ENCODE measurements around the gene IFNAR1. TPM values are rescaled to one million over a fixed set of nuclear protein-coding genes. Genes with fewer than 3 reads are reported as not detected.
"Not testable (repeated sequence)": the region's sequence is repeated elsewhere in the genome, so short reads cannot be mapped to it uniquely, and the experiment has no call there.

IFNAR1 gene
- total RNA-seq, 1 experiment from 2014 or later: 16.2 TPM

DNA sequence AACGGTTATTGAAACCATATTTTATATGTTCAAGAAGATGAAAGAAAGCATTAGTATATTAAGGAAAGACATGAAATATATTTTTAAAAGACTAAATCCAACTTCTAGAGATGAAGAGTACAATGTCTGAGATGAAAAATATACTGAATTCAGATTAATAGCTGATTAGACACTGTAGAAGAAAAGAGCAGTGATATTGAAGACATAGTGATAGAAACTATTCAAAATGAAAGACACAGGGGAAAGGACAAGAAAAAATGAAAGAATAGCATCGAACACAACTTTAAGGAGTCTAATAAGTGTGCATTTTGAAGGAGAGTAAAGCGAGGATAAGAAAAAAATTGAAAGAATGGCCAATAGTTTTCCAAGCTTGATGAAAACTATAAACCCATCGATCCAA, 11.2 kb upstream of the IFNAR1 start:
- H3K27ac ChIP-seq: no peak overlapping the region
- no peaks in the 10 kb centered on the region for H3K9me3 ChIP-seq (replicated peaks)
- H3K27me3 ChIP-seq (replicated peaks): peaks cover 14% of the 10 kb centered on the region
- no peaks in the 10 kb centered on the region for H3K36me3 ChIP-seq
- H3K4me1 ChIP-seq (replicated peaks): no peaks in the 10 kb centered on the region
- DNase-seq (ENCODE audit: low read depth in 1 of 2, low spot score in 2 of 2): no peak
- H3K4me3 ChIP-seq: no peak overlapping the region

DNA sequence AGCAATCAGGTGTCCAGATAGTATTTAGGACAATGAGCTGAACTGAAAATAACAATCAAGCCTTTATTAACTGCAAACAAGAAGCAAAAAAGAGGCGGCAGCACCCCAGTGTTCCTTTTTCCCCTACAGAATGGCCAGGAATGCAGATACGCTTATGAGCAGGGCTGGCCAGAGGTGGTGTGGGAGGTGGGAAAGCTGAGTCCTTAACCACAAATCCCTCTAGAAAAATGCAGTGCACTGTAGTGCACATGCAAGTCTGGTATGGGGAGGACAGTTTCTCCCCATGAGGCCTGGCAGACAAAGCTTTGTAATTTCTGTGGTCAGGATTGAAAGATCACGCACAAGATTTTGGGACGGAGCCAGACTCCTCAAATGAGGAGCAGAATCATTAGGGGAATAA, 10.7 kb upstream of the IFNAR1 start:
- peaks cover 14% of the 10 kb centered on the region for H3K27me3 ChIP-seq (replicated peaks)
- no peak for DNase-seq (ENCODE audit: low read depth in 1 of 2, low spot score in 2 of 2)
- H3K4me3 ChIP-seq: no peak overlapping the region
- H3K4me1 ChIP-seq (replicated peaks): no peaks in the 10 kb centered on the region
- no peak overlapping the region for H3K27ac ChIP-seq
- no peaks in the 10 kb centered on the region for H3K36me3 ChIP-seq
- H3K9me3 ChIP-seq (replicated peaks): no peaks in the 10 kb centered on the region

DNA sequence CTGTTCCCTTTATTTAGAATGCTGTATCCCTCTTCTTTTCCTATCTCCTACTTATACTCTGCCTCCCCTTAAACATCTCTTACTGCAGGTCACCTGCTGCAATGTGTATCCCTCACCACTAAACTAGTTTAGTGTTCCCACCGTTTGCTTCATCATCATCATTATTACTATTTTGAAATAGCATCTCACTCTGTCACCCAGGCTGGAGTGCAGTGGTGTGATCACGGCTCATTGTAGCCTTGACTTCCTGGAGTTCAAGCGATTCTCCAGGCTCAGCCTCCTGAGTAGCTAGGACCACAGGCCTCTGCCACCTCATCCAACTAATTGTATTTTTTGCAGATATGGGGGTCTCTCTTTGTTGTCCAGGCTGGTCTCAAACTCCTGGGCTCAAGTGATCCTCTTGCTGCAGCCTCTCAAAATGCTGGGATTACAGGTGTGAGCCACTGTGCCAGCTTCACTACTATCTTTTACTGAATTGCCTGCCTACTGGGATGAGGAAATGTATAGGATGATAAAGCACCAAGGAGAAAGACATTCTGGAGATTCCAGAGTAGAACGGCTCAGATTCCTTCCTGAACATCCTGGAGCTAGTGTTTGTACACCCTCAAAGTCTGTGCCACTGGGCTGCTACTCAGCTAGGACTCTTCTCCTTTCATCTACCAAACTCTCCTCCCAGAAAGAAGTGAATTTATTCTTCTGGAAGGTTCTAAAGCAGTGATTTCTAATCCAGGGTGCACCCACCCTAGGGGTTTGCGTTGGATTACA, 8.6 kb upstream of the IFNAR1 start:
- Histone ChIP-seq H3K27me3 (replicated peaks) (peaks cover 14% of the 10 kb centered on the region), H3K27ac (no peak overlapping the region), H3K36me3 (no peaks in the 10 kb centered on the region), H3K4me3 (no peak overlapping the region), H3K9me3 (replicated peaks) (no peaks in the 10 kb centered on the region), H3K4me1 (replicated peaks) (no peaks in the 10 kb centered on the region)
- no peak for DNase-seq (ENCODE audit: low read depth in 1 of 2, low spot score in 2 of 2)

- no peaks in the 10 kb centered on the region for H3K4me1 ChIP-seq (replicated peaks)
- H3K36me3 ChIP-seq: no peaks in the 10 kb centered on the region
- no peaks in the 10 kb centered on the region for H3K9me3 ChIP-seq (replicated peaks)
- DNase-seq (ENCODE audit: low read depth in 1 of 2, low spot score in 2 of 2): no peak
- peaks cover 14% of the 10 kb centered on the region for H3K27me3 ChIP-seq (replicated peaks)
- H3K27ac ChIP-seq: no peak overlapping the region
- no peak overlapping the region for H3K4me3 ChIP-seq
Observed at GRCh38 chr21:33317145-33317544, 7.6 kb upstream of the IFNAR1 start.

DNA sequence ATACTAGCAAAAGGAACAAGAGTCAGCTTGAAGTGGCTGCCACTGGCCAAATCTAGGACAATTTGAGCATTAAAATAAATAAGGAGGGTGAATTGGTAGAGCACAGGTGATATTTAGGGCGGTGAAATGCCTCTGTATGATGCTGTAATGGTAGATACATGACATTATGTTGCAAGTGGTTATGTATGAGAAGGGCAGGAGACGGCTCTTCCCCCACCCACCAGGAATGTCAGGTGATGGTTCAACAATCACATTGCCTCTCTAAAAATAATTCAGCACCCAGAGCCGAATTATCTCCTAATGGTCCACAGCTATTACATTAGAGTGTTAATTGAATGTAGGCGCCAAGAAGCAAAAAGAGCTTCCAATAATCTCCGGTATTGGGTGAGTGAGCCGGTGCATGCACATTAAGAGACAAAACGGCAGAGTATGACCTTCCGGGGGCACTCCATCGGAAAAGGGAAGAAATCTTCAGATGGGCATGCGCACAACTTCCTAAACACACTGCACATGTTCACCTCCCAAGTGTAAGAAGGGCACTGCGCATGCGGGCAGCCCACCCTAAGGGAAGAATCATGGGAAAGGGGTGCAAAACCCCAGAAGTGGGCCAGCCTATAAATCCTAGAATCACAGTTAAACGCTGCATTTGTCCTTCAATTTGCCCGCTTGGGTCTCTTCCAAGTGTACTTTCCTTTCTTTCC, 6.8 kb upstream of the IFNAR1 start:
- Histone ChIP-seq H3K36me3 (no peaks in the 10 kb centered on the region), H3K4me1 (replicated peaks) (no peaks in the 10 kb centered on the region), H3K27me3 (replicated peaks) (peaks cover 14% of the 10 kb centered on the region), H3K4me3 (no peak overlapping the region), H3K27ac (no peak overlapping the region), H3K9me3 (replicated peaks) (no peaks in the 10 kb centered on the region)
- DNase-seq (ENCODE audit: low read depth in 1 of 2, low spot score in 2 of 2): no peak

DNA sequence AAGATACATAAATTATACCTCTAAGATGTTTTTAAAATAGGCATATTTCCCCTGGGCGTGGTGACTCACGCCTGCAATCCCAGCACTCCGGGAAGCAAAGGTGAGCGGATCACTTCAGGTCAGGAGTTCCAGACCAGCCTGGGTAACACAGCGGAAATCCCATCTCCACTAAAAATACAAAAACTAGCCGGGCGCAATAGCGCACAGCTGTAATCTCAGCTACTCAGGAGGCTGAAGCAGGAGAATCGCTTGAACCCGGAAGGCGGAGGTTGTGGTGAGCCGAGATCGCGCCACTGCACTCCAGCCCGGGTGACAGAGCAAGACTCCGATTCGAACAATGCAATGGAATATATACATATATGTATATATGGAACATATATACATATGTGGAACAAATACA, 3.8 kb upstream of the IFNAR1 start:
- H3K4me1 ChIP-seq (replicated peaks); H3K4me3 ChIP-seq; H3K9me3 ChIP-seq (replicated peaks); H3K27ac ChIP-seq; DNase-seq (ENCODE audit: low read depth in 1 of 2, low spot score in 2 of 2); H3K36me3 ChIP-seq: not testable (repeated sequence)
- peaks cover 11% of the 10 kb centered on the region for H3K27me3 ChIP-seq (replicated peaks)

GRCh38 chr21:33323610-33324009, 1.2 kb upstream of the IFNAR1 start:
- H3K27ac ChIP-seq; H3K4me3 ChIP-seq; H3K9me3 ChIP-seq (replicated peaks); H3K4me1 ChIP-seq (replicated peaks); DNase-seq (ENCODE audit: low read depth in 1 of 2, low spot score in 2 of 2); H3K27me3 ChIP-seq (replicated peaks); H3K36me3 ChIP-seq: not testable (repeated sequence)

DNA sequence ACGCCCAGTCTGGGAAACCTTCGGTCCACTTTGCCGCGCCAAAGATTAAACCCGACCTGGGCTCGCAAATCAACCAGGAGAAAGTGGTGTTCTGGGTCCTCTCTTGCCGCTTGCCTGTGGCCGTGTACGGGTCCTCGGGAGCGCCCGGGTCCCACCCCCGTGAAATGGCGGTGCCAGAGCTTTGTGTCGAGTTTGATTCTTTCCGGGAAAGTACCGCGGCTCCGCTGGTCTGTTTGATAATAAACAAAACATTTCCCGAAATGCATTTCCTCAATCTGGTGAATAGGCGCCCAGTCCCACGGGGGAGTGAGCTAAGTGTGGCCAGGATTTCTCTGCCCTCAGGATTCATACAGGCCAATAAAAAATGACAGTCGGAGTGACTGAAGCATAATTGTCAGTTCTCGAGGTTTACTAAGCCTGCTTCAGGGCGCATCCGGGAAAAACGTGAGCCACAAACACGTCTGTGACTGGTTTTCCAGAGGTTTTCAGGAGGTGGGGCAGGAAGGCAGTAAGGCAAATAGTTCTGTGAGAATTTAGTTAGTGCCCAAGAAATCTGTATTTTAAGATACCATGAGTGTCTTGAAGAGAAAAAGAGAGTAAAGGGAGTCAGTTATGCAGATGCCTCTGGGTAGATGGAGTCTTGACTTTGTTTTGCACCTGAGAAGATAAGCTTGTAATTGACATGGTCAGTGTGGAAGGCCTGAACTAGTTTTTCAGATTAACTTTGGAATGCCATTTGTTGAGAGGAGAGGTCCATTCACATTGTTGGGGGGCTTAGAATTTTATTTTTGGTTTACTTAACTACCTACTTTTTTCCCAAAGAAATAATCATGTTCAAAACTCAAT, 675 bp downstream of the IFNAR1 start:
- no peaks in the 10 kb centered on the region for H3K27me3 ChIP-seq (replicated peaks)
- H3K9me3 ChIP-seq (replicated peaks): no peaks in the 10 kb centered on the region
- peaks cover 3% of the 10 kb centered on the region; the same call in 1 of the 2 replicates for H3K36me3 ChIP-seq
- H3K4me3 ChIP-seq: peak overlapping the region; percentile 86
- peaks cover 5% of the 10 kb centered on the region for H3K4me1 ChIP-seq (replicated peaks)
- peak overlapping the region; percentile 93 for H3K27ac ChIP-seq
- peak; percentile 81 to 86 for DNase-seq (ENCODE audit: low read depth in 1 of 2, low spot score in 2 of 2)

- no peaks in the 10 kb centered on the region for H3K27me3 ChIP-seq (replicated peaks)
- no peak overlapping the region for H3K4me3 ChIP-seq
- peaks cover 5% of the 10 kb centered on the region for H3K4me1 ChIP-seq (replicated peaks)
- H3K36me3 ChIP-seq: peaks cover 18% of the 10 kb centered on the region
- no peak overlapping the region for H3K27ac ChIP-seq
- peaks cover 4% of the 10 kb centered on the region; the same call in 1 of the 2 replicates for H3K9me3 ChIP-seq (replicated peaks)
- no peak for DNase-seq (ENCODE audit: low read depth in 1 of 2, low spot score in 2 of 2)
Observed at GRCh38 chr21:33327326-33327725, 2.6 kb downstream of the IFNAR1 start.

DNA sequence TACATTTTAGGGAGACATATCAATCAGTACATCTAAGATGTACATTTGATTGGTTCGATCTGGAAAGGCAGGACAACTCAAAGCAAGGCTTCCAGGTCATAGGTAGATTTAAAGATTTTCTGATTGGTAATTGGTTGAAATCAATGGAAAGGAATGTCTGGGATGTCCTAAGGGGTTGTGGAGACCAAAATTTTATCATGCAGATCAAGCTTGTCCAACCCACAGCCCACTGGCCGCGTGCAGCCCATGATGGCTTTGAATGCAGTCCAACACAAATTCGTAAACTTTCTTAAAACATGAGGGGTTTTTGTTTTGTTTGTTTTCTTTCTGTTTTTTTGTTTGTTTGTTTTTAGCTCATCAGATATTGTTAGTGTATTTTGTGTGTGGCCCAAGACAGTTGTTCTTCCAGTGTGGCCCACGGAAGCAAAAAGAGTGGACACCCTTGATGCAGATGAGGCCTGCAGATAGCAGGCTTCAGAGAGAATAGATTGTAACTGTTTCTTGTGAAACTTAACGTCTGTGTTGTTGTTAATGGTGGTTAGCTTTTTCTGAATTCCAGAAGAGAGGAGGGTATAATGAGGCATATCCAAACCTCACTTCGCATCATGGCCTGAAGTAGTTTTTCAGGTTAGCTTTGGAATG, 3.1 kb downstream of the IFNAR1 start:
- peaks cover 5% of the 10 kb centered on the region; the same call in 1 of the 2 replicates for H3K9me3 ChIP-seq (replicated peaks)
- H3K27me3 ChIP-seq (replicated peaks): no peaks in the 10 kb centered on the region
- H3K4me3 ChIP-seq: no peak overlapping the region
- H3K36me3 ChIP-seq: peaks cover 24% of the 10 kb centered on the region
- H3K4me1 ChIP-seq (replicated peaks): peaks cover 5% of the 10 kb centered on the region
- DNase-seq (ENCODE audit: low read depth in 1 of 2, low spot score in 2 of 2): no peak
- H3K27ac ChIP-seq: no peak overlapping the region

GRCh38 chr21:33330726-33331125, 6.0 kb downstream of the IFNAR1 start:
- peaks cover 2% of the 10 kb centered on the region for H3K4me1 ChIP-seq (replicated peaks)
- H3K9me3 ChIP-seq (replicated peaks): peaks cover 5% of the 10 kb centered on the region; the same call in 1 of the 2 replicates
- no peak overlapping the region for H3K27ac ChIP-seq
- H3K36me3 ChIP-seq: peaks cover 28% of the 10 kb centered on the region
- H3K4me3 ChIP-seq: no peak overlapping the region
- no peaks in the 10 kb centered on the region for H3K27me3 ChIP-seq (replicated peaks)
- no peak for DNase-seq (ENCODE audit: low read depth in 1 of 2, low spot score in 2 of 2)

DNA sequence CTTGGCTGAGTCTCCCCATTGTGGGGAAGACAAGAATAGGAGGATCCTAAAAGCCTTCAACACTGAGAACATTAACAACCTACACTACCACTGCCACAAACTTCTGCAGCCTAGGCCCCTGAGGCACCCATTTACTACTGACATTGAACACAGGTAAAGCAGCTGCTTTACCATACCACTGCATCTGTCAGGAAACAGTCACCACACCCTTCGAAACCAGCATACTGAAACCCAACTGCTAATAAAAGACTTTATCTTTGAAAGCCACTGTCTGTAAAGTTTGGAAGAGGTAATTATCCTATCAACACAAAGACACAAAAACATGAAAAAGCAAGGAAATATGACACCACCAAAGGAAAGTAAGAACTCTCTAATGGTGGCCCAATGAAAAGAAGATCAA, 7.4 kb downstream of the IFNAR1 start:
- Histone ChIP-seq H3K9me3 (replicated peaks) (peaks cover 5% of the 10 kb centered on the region; the same call in 1 of the 2 replicates), H3K27ac (no peak overlapping the region), H3K36me3 (peaks cover 31% of the 10 kb centered on the region), H3K27me3 (replicated peaks) (no peaks in the 10 kb centered on the region), H3K4me3 (no peak overlapping the region), H3K4me1 (replicated peaks) (no peaks in the 10 kb centered on the region)
- no peak for DNase-seq (ENCODE audit: low read depth in 1 of 2, low spot score in 2 of 2)

DNA sequence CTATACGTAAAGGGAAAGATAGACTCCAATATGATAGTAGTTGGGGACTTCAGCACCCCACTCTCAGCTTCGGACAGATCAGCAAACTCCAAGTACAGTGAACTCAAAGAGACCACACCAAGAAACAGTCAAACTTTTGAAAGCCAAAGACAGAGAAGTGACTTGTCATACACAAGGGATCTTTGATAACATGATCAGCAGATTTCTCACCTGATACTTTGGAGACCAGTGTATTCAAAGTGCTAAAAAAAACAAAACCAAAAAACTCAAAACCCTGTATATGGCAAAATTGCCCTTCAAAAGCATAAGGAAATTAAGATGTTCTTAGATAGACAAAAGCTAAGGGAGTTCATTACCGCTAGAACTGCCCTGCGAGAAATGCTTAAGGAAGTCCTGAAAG, 9.4 kb downstream of the IFNAR1 start:
- H3K27me3 ChIP-seq (replicated peaks): no peaks in the 10 kb centered on the region
- no peaks in the 10 kb centered on the region for H3K4me1 ChIP-seq (replicated peaks)
- H3K4me3 ChIP-seq: no peak overlapping the region
- H3K36me3 ChIP-seq: peaks cover 40% of the 10 kb centered on the region
- H3K27ac ChIP-seq: no peak overlapping the region
- DNase-seq (ENCODE audit: low read depth in 1 of 2, low spot score in 2 of 2): no peak
- H3K9me3 ChIP-seq (replicated peaks): peaks cover 5% of the 10 kb centered on the region; the same call in 1 of the 2 replicates
